NCI-H2081 treated with DMSO at 0.1 percent for 48 hours (cell line): ENCODE data around the gene GIT2.
"Not testable (repeated sequence)": the region's sequence is repeated elsewhere in the genome, so short reads cannot be mapped to it uniquely, and the experiment has no call there.

Experiments
- DNase-seq: peaks from one replicate; lab custom pipeline; 2025; lab: John Stamatoyannopoulos, UW

Gene GIT2

DNA sequence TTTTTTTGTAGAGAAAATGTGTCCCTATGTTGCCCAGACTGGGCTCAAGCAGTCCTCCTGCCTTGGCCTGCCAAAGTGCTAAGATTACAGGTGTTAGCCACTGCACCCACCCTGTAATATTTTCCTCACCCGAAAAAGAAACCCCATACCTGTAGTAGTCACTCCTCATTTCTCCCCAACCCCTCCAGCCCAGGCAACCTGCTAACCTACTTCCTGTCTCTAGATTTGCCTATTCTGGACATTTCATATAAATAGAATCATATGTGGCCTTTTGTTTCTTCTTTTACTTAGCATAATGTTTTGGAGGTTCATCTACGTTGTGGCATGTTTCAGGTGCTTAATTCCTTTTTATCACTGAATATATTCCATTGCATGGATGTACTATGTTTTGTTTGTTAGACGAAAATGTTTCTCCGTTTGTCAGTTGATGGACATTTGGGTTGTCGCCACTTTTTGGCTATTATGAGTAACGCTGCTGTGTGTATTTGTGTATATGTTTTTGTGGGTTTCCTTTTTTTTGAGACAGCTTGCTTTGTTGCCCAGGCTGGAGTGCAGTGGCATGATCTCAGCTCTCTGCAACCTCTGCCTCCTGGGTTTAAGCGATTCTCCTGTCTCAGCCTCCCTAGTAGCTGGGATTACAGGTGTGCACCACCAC lies 9.3 kb upstream of the GIT2 start:
- DNase-seq: no peak

DNA sequence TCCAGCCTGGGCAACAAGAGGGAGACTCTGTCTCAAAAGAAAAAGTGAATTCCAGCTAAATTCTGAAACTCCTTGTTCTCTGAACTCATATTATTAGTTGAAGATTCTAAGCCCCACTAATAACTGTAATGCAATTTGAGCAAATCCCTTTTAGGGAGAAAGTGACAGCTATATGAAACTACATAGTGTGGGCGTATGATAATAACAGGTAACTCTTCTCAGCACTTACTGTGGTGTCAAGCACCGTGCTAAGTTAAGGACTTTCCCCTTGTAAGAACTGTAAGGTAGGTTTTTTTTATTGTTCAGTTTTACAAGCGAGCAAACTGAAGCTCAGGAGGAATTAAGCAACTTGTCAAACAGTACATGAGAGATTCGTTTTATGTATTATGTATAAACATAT lies 8.4 kb upstream of the GIT2 start:
- DNase-seq: no peak

DNA sequence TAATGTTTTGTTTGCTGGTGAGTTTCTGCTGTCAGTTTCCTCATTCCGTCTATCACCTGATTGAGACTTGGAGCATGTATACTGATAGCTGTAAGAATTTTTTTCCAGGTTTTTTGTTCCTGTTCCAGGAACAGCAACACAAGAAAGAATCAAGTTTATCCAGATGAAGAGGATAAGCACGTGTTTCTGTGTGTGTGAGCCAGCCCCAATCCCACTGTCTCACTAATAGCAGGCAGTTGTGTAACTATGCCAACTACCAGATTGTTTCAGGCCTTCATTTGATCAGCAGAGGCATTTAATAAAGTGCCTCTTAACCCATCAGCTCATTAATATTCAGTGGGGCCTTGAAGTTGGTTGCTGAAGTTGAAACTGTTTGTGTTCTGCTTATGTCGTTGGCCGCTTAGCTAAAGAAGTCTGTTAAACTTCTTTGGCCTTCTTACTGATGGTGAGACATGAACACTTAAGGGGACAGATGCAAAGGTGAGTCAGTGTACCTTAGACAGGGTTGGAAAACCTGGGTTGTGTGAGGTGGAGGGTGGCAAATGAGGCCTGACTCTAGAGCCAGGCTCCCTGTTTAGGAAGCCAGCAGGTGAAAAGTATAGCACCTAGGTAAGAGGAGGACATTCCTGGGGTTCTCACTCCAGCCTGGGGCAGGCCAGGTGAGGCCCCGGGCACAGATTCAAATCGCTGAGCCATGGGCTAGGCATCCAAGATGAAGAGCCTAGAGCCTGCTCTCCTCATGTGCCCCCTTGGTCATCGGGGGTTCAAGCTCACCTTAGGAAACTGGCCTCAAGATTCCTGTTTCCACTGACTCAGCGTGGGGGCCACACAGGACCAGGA lies 6.7 kb upstream of the GIT2 start:
- DNase-seq: no peak

DNA sequence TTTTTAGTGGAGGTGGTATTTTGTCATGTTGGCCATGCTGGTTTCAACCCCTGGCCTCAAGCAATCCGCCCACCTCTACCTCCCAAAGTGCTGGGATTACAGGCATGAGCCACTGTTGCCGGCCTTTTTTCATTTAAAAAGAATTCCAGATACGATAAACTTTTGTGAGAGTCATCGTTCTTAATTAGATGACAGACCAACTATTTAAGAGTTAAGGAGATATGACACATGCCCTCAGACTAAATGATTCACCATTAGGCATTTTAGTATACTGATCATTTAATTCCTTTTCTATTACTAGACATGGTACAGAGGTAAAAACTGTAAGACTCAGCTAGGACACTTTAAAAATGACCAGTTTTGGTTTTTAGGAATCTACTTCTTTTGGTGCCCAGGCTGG lies 5.4 kb upstream of the GIT2 start:
- no peak for DNase-seq

DNA sequence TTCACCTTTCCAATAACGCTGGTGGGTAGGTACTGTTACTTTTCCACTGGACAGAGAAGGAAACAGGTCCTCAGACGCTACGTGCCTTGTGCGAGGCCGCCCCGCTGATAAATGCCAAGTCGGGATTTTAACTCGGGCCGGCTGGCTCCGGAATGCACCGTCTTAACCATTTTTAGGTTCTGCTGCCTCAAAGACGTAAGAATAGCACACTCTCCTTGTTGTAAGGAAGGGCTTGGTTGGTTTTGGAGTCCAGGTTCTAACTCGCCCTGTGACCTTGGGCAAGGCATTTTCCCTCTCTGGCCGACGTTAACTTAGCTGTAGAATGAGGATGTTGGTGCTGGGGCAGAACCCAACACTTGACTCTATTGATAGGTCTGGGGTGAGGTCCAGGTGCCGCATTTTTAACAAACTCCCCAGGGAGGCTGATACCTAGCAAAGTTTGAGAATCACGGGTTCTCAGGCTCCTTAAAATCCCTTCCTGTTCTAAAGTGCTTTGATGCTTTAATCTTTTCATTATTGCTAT lies 3.9 kb upstream of the GIT2 start:
- DNase-seq: no peak

DNA sequence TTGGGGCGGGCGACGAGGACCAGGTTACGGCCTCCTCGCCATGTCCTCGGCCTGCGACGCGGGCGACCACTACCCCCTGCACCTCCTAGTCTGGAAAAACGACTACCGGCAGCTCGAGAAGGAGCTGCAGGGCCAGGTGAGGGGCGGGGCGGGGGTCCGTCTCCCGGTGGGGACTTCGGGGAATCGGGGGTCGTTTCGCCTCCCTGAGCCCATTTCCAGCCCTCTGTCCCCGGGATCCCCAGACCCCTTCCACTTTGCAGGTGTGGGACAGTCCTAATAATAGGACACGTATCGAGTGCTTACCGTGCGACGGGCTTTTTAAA lies 3.4 kb upstream of the GIT2 start:
- DNase-seq: no peak

DNA sequence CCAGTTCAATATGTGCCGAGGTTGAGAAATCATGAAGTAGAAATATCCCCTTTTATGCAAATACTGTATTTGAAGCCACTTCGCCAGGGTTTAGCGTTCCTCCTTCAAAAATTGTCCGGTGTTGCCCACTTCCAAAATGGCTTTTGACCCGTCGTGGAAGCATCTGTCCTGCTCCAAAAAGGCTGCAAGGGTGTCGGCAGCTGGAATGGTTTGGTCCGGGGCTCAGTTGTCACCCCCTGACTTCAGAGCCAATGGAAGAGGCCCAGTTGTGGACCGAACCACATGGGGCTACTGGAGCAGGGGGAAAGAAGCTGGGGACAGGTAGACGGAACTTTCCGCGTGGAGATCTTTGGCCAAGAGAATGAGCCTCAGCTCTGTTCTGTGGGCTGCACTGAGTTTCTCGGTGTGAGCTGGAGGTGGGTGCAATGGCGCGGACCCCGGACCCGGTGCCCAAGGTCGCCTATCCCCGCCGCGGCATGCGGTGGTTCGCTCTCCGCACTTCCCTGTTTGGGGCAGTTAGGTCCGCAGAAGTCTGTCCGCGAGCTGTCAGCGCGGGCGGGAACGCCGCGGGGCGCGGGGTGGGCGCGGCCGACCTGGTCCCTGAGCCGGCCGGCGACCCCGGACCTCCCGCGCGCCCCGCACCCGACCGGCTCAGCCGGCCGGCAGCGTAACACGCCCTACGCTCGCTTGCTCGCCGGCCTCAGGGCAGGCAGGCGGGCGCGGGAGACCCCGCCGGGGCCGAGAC lies 2.9 kb upstream of the GIT2 start, which contains the start of gene ANKRD13A:
Gene ANKRD13A, plus strand, starts transcription at position 527 of the 745 bp plus-strand sequence. CDS start 259 bp downstream, outside the sequence.
- DNase-seq: peak; percentile 58

DNA sequence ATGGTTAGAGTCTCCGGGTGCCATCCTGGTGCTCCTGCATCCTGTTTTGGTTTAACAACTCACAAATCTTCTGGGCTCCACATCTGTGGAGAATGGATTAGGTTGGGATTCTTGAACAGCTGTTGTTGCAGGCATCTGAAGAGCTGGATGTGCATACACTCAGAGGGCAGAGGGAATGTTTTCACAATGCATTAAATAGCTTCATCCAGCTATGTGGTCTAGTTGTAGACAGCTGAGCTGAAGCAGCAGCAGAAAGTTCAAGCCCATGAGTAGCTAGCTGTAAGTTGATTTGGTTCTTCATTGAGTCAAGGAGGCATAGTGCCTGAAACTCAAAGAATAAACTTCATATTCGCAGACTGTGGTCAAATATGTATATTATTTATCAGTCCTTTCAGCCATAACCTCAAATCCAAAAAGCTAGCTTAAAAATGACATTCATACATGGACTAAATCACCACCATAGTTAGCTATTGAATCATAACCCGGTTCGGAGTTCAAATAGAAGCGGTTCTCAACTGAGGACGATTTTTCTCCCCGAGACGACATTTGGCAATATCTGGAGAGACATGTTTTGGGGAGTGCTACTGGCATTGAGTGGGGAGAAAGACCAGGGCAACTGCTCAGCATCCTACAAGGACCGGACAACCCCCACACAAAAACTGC lies 2.2 kb upstream of the GIT2 start:
- no peak for DNase-seq

DNA sequence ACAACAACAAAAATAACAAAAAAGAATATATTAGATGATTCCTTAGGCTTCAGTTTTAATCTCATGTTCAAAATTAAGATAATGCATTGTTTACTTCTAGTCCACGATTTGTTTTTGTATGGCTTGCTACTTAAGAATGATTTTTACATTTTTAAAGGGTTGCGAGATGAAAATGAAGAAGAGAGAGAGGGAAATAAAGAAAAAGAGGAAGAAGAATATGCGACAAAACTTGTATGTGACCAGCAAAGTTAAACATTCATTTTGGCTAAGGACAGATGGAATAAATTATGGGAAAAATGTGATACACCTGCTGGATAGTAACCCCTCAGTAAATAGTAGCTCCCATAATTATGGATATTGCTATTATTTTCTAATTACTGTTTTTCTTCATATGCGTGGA lies 1.2 kb upstream of the GIT2 start:
- no peak for DNase-seq

DNA sequence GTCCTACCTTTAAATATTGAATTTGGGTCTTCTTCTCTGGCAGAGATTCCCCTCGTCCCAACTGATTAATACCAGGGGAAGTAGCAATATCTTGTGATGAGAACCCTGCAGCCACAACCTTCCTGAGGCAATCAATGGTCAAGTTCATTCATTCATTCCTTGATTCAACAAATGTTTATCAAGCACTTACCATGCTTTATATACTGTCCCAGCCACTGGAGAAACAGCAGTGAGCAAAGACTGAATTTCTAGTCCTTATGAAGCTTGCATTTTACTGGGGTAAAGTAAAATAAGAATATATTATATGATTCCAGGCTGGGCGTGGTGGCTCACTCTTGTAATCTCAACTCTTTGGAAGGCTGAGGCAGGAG lies 300 bp upstream of the GIT2 start:
- DNase-seq: no peak

DNA sequence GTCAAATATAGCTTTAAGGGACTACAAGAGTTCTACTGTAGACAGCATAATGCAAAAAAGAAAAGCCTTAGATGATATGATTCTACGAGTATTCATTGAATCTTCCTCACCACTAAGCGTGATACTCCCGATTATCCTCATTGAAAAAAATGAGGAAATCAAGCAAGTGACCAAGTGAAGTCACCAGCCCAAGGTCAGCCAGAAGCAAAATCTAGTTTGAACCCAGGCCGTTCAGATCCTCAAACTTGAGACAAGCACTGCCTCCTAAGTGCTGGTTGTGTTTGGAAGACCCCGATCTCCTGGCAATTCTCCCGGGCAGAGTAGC lies 845 bp downstream of the GIT2 start:
- DNase-seq: no peak

DNA sequence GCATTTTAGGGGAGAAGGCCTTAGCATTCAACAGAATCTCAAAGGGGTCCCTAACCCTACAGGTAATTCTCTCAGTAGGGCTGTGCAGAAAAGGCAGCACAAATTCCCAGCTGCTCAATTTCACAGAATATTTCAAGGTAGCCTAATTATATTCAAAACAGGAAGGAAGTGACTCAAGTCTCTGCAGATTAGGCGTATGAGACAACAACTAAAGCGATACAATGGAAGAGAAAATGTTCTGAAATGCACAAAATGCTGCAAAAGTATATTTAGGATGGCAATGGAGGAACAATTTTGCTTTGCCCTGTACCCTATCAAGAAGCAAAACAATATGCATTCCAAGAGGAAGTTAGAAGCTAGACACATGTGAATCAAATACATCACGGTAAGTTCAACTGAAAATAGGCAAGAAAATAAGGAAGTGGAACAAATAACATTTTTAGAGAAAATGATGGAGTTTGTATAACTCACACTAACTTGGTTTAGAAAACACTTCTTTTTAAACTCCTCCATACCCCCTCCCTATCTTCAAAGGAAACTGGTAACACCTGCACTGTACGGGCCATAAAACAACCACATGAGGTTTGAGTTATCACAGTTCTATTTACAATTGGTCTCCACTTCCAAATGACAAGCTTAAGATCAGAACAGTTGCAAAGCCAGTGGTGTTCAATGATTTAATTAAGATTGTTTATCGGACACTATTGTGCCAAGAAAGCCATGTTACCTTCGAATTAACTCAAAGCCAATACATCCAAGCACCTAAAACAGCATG lies 1.6 kb downstream of the GIT2 start:
- no peak for DNase-seq

DNA sequence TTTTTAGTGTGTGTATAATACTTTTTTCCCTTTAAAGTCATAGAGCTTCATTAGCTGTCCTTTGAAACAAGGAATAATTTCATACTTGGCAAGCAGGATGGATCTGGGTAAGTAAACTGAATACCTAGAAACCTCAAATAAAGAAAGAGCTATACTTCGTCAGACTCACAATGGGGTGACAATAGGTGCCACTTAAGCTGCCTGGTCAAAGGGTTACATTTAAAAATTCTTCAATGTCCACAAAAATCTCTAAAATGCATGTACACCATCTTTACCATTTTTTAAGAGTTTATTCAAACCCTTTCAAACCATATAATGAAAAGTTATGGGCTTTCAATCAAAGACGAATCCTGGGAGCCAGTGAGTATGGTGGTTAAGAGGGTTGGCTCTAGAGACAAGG lies 3.1 kb downstream of the GIT2 start:
- DNase-seq: no peak

DNA sequence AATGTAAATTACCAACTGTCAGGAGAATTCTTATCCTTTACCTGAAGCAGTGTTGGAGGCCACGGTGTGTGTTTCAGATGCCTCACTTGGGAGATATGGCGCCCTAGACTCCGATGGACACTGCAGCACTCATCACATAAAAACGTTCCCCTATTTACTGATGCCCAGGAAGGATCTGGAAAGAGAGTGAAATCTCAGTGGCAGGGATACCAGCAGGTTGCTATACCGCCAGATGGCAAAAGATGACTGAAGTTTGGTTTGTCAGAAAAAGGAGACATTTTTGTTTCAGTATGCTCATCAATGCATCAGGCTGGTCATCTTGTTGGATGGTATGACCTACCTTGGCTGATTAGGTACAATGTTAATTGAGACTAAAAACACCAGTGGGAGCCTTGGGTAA lies 4.6 kb downstream of the GIT2 start:
- no peak for DNase-seq

DNA sequence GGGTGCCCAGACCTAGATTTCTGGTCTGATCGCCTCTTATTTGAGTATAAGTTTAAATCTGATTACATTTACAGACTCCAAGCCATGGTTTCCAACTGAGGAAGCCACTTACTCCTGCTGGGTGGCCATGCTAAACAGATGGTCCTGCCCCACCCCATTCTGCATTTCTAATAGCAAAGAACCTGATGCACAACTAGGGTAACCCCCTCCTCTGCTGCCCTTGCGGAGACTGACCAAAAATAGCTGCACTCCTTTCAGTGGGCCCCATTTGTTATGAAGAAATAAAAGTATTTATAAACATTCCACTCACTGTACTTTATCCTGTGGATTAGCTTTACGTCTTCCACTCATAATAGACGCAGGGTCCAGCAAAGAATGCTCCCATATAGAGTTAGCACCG lies 6.8 kb downstream of the GIT2 start:
- no peak for DNase-seq

DNA sequence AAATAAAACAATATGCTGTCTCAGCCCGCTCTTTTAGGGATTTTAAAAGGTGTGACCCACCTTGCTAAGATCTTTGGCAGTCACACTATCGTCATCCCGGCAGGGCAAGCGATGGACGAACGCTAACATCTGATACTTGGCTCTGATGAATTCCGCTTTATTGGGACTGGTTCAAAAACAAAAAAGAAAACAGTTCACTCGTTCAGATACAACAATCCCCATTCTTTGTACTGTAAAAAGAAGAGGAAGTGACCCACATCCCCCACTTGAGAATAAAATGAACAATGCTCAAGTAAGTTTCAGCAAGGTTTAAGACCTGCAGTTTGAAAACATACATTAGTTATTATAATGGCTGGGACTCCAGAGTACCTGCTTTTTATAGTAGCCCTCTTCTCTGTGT lies 7.3 kb downstream of the GIT2 start:
- no peak for DNase-seq

DNA sequence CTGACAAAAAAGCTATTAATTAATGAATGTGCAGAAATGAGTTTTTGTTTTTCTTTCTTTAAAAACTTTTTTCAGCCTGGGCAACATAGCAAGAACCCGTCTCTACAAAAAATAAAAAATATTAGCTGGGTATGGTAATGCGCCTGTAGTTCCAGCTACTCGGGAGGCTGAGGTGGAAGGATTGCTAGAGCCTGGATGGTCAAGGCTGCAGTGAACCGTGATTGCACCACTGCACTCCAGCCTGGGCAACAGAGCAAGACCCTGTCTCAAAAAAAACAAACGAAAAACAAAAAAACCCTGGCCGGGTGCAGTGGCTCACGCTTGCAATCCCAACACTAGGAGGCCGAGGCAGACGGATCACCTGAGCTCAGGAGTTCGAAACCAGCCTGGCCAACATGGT lies 7.9 kb downstream of the GIT2 start:
- no peak for DNase-seq

DNA sequence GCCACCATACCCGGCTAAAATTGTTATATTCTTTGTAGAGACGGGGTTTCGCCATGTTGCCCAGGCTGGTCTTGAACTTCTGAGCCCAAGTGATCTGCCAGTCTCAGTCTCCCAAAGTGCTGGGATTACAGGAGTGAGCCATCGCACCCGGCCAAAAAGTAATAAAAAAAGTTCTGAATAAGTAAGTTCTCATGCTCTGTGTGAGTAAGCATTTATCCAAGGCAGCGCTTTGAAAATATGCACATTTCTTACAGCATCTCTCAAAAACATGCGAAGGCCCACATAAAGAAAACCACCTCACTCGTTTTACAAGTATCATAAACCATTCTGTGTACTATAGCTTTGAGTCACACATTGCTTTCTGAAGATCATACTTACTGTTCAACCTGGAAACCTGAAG lies 8.6 kb downstream of the GIT2 start:
- no peak for DNase-seq

DNA sequence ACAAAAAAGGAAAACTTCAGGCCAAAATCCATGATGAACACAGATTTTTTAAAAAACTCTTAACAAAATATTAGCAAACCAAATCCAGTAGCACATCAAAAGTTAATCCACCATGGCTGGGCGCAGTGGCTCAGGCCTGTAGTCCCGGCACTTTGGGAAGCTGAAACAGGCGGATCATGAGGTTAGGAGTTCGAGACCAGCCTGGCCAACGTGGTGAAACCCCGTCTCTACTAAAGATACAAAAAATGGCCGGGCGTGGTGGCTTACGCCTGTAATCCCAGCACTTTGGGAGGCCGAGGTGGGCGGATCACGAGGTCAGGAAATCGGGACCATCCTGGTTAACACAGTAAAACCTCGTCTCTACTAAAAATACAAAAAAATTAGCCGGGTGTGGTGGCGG lies 9.9 kb downstream of the GIT2 start:
- DNase-seq: not testable (repeated sequence)

DNA sequence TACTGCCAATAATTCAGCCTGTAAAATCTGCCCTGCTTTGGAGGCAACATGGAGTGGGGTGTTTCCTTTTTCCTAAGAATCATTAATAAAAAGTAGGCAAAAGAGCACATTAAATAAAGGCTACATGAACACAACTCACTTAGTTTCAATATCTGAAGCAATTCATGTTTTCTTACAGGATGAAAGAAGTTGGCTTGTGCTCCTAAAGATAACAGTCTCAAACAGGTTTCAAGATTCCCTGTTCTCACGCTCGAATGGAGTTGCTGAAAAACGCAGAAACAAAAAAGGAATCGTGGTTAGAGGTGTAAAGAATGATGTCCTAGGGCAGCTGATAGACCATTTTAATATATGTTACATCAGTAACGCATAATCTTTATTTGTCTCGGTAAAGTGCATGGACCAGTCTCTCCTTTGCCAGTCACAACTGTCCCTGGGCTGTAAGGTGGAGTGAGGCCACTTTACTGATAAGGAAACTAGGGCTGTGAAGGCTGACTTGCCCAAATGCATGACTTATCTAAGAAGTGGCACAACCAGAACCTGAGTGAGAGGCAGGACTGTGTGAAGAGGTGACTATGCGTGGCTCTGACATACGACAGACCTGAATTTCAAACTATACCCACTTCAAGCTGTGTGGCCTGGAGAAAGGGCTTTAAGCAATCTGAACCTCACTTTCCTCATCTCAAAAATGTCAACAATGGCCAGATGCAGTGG lies 12.6 kb downstream of the GIT2 start:
- no peak for DNase-seq

DNA sequence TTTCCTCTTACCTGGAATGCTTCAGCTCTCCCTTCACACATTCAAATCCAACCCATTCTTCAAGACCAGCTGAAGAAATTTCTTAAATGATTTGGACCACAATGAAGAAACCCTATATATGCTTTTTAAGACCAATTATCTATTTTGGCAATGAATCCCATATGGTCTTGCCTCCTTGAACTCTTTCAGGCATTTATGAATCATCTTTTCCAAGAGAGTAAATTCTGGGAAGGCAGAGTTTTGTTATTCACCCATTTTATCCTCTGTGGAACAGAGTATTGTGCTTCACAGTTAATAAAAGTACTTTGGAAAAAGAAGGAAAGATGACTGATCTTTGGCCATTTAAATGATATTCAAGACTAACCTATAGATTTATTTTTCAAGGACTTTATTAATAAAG lies 14.0 kb downstream of the GIT2 start:
- DNase-seq: no peak
